Neuron (in vitro differentiated cells): ENCODE results near the gene IL20RA.
"Not testable (repeated sequence)": the region's sequence is repeated elsewhere in the genome, so short reads cannot be mapped to it uniquely, and the experiment has no call there.

Experiments
- H2AFZ ChIP-seq: one replicate; pipeline ENCODE4 v1.6.1; 2013; ENCODE audit warnings: low read depth, mild to moderate bottlenecking, inconsistent platforms, low read length, moderate library complexity
- H3K27me3 ChIP-seq: one replicate; pipeline ENCODE4 v1.6.1; 2013; ENCODE audit warnings: low read length; ENCODE audit not compliant: insufficient read depth
- H3K36me3 ChIP-seq: one replicate; pipeline ENCODE4 v1.6.1; 2013; ENCODE audit warnings: low read length; ENCODE audit not compliant: insufficient read depth
- H3K4me1 ChIP-seq: one replicate; pipeline ENCODE4 v1.6.1; 2013; ENCODE audit warnings: low read length; ENCODE audit not compliant: insufficient read depth
- H3K4me3 ChIP-seq: 2 replicates; pipeline ENCODE4 v1.5.1; 2013; ENCODE audit warnings: mild to moderate bottlenecking, low read length, moderate library complexity
- H3K9me3 ChIP-seq: one replicate; pipeline ENCODE4 v1.6.1; 2013; ENCODE audit warnings: low read length

IL20RA gene

DNA sequence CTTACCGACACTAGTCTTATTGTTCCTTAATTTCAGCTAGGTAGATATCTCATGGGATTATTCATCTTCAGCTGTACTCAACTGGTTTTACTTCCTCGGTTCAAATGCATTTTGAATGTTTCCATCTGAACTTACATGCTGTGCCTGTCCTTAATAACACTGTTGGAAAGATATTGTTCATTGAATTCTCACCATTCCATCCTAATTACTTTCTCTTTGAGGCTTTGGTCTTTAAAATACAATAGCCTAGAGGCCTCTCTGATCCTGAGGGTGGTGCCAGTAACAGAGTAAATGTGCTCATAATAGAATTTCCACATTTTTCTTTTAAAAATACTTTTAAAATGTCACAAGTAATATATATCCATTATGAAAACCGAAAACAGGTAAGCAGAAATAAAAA is 54.0 kb downstream of the IL20RA start:
- no peaks in the 10 kb centered on the region for H3K36me3 ChIP-seq
- no peaks in the 10 kb centered on the region for H3K9me3 ChIP-seq
- no peak overlapping the region for H3K4me3 ChIP-seq

GRCh38 chr6:136990242-136990578 is 54.6 kb downstream of the IL20RA start:
- Histone ChIP-seq H3K4me3 (no peak overlapping the region), H3K9me3 (no peaks in the 10 kb centered on the region), H3K36me3 (no peaks in the 10 kb centered on the region), H3K27me3 (peaks cover 44% of the 10 kb centered on the region), H2AFZ (peak overlapping the region; percentile 70), H3K4me1 (peaks cover 10% of the 10 kb centered on the region)

More for the DNA sequence above, 54.0 kb downstream of the IL20RA start:
- Histone ChIP-seq H3K4me1 (peaks cover 10% of the 10 kb centered on the region), H3K27me3 (peaks cover 44% of the 10 kb centered on the region), H2AFZ (no peak overlapping the region)

- no peaks in the 10 kb centered on the region for H3K9me3 ChIP-seq
- no peaks in the 10 kb centered on the region for H3K36me3 ChIP-seq
- H3K4me1 ChIP-seq, result peaks cover 10% of the 10 kb centered on the region
- H2AFZ ChIP-seq, result peak overlapping the region; percentile 70
- peaks cover 44% of the 10 kb centered on the region for H3K27me3 ChIP-seq
- peak overlapping the region; percentile 32 for H3K4me3 ChIP-seq
Observed at GRCh38 chr6:136989571-136990241, 55.1 kb downstream of the IL20RA start.

- H3K4me1 ChIP-seq, result peaks cover 10% of the 10 kb centered on the region
Observed at GRCh38 chr6:136987526-136987925, 57.2 kb downstream of the IL20RA start.

GRCh38 chr6:136985502-136985901 is 59.3 kb downstream of the IL20RA start:
- Histone ChIP-seq H3K4me3 (no peak overlapping the region), H3K9me3 (no peaks in the 10 kb centered on the region), H3K27me3 (peaks cover 31% of the 10 kb centered on the region), H2AFZ (no peak overlapping the region), H3K36me3 (no peaks in the 10 kb centered on the region), H3K4me1 (peaks cover 10% of the 10 kb centered on the region)

More at GRCh38 chr6:136987526-136987925, 57.2 kb downstream of the IL20RA start:
- Histone ChIP-seq H3K36me3 (no peaks in the 10 kb centered on the region), H3K9me3 (no peaks in the 10 kb centered on the region), H3K4me3 (no peak overlapping the region), H2AFZ (no peak overlapping the region), H3K27me3 (peaks cover 44% of the 10 kb centered on the region)

DNA sequence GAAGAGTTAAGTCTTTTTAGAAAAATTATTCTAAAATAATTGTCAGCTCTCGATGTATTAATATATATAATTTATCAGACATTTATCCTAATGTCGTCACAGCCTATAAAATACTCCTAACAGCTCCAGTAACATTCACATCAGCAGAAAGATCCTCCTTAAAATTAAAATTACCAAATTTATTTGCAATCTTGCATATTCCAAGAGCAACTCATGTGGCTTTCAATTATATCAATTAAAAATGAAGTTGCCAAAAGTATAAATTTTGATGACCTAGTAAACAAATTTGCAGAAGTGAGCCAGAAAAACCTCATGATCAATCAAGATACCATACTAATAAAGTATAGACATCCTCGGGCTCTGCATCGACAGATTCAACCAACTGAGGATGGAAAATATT is 60.2 kb downstream of the IL20RA start:
- no peak overlapping the region for H2AFZ ChIP-seq

DNA sequence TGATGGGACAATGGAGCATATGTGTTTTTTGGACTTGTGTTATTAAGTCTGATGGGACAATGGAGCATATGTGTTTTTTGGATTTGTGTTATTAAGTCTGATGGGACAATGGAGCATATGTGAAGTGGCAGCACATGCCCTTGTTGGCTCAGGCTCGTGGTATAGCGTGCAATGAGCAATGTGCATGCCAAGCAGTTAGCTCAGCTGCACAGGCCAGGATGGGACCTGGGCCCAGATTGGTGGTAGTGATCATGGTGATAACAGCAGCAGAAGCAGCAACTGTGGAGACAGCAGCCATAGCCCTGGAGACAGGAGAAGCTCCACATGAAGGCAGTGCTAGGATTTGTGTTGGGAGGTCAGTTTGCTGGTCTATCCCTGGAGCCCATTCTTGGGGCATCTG is 61.1 kb downstream of the IL20RA start:
- Histone ChIP-seq H3K9me3 (no peaks in the 10 kb centered on the region), H3K4me1 (no peaks in the 10 kb centered on the region), H3K27me3 (peaks cover 14% of the 10 kb centered on the region), H2AFZ (no peak overlapping the region), H3K4me3 (no peak overlapping the region), H3K36me3 (no peaks in the 10 kb centered on the region)

More for the DNA sequence above, 60.2 kb downstream of the IL20RA start:
- Histone ChIP-seq H3K4me1 (peaks cover 3% of the 10 kb centered on the region), H3K9me3 (no peaks in the 10 kb centered on the region), H3K4me3 (no peak overlapping the region), H3K36me3 (no peaks in the 10 kb centered on the region), H3K27me3 (peaks cover 22% of the 10 kb centered on the region)

- H3K27me3 ChIP-seq, result peaks cover 7% of the 10 kb centered on the region
- H3K36me3 ChIP-seq, result no peaks in the 10 kb centered on the region
- no peak overlapping the region for H3K4me3 ChIP-seq
- H2AFZ ChIP-seq, result no peak overlapping the region
- H3K4me1 ChIP-seq, result no peaks in the 10 kb centered on the region
- no peaks in the 10 kb centered on the region for H3K9me3 ChIP-seq
Observed at GRCh38 chr6:136982928-136983327, 61.8 kb downstream of the IL20RA start.

- Histone ChIP-seq H3K9me3 (no peaks in the 10 kb centered on the region), H2AFZ (no peak overlapping the region), H3K4me1 (no peaks in the 10 kb centered on the region), H3K27me3 (no peaks in the 10 kb centered on the region), H3K4me3 (no peak overlapping the region), H3K36me3 (no peaks in the 10 kb centered on the region)
Observed at GRCh38 chr6:136980070-136980469, 64.7 kb downstream of the IL20RA start.

DNA sequence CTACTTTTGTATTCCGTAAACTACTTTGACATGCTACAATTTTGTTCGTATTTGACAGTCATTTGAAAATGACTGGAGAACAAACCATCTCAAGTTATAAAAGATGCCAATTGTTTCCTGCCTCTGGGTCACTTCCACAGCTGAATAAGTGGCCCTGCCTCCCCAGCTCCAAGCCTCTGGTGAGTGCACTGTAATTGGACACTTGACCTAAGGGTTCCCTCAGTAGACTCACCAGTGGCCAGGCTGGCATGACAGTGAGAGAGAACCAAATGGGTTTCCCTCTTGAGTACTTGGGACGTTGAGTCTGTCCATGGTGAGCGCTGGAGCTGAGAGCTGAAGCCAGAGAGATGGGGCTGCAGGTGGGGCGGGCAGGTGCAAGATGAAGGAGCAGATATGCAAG is 65.6 kb downstream of the IL20RA start:
- Histone ChIP-seq H3K9me3 (no peaks in the 10 kb centered on the region), H3K36me3 (no peaks in the 10 kb centered on the region)

DNA sequence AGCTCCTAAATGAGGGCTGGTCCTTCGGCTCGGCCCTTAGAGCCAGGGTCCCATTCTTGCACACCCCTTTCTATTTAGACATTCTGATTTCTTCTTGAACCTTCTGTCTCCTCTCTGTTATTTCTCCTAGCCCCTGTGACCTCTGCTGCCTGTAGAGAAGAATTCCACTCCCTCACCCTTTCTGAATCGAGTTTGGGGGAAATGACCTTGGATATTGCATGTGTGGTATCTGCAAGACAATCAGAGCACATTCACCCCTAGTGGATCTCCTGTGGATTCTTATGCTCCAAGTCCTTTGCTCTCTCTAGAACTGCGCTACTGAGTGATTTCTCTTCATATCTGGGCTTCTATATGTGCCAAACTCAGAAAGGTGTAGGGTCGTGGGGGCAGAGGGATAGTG is 67.7 kb downstream of the IL20RA start:
- H2AFZ ChIP-seq, result no peak overlapping the region
- H3K4me3 ChIP-seq, result no peak overlapping the region
- no peaks in the 10 kb centered on the region for H3K36me3 ChIP-seq

More for the DNA sequence above, 65.6 kb downstream of the IL20RA start:
- Histone ChIP-seq H3K4me1 (no peaks in the 10 kb centered on the region), H2AFZ (no peak overlapping the region), H3K4me3 (no peak overlapping the region), H3K27me3 (no peaks in the 10 kb centered on the region)

GRCh38 chr6:136975089-136975715 is 69.6 kb downstream of the IL20RA start:
- no peaks in the 10 kb centered on the region for H3K4me1 ChIP-seq
- H2AFZ ChIP-seq, result no peak overlapping the region
- no peak overlapping the region for H3K4me3 ChIP-seq
- H3K27me3 ChIP-seq, result no peaks in the 10 kb centered on the region
- H3K36me3 ChIP-seq, result no peaks in the 10 kb centered on the region
- no peaks in the 10 kb centered on the region for H3K9me3 ChIP-seq

More for the DNA sequence above, 67.7 kb downstream of the IL20RA start:
- Histone ChIP-seq H3K9me3 (no peaks in the 10 kb centered on the region), H3K4me1 (no peaks in the 10 kb centered on the region), H3K27me3 (no peaks in the 10 kb centered on the region)

- H3K9me3 ChIP-seq, H3K4me1 ChIP-seq, H2AFZ ChIP-seq, H3K27me3 ChIP-seq, H3K36me3 ChIP-seq, H3K4me3 ChIP-seq: not testable (repeated sequence)
Observed at GRCh38 chr6:136973781-136974180, 71.0 kb downstream of the IL20RA start.

DNA sequence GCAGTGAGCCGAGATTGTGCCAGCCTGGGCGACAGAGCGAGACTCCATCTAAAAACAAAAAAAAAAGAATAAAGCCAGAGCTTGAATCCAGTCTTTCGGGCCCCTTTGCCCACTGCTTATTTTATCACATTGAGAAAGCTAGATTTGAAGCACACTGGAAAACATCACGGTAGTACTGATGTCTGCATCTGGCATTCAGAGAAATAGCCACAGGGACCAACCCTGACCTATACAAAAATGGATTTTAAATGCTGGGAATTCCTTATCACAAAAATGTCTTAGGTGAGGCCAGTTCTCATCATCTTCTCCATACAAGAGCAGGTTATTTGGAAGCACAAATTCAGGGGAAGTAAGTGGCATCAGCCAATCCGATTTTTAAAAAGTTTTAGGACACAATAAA is 73.2 kb downstream of the IL20RA start:
- Histone ChIP-seq H3K36me3 (no peaks in the 10 kb centered on the region), H3K4me3 (no peak overlapping the region), H3K4me1 (no peaks in the 10 kb centered on the region), H3K9me3 (no peaks in the 10 kb centered on the region), H3K27me3 (no peaks in the 10 kb centered on the region), H2AFZ (no peak overlapping the region)
